ENCODE results near the gene ANGPTL4. TPM values are rescaled to one million over a fixed set of nuclear protein-coding genes. Genes with fewer than 3 reads are reported as not detected.

The ANGPTL4 gene
- total RNA-seq, 2 experiments from 2014 or later = not detected

DNA sequence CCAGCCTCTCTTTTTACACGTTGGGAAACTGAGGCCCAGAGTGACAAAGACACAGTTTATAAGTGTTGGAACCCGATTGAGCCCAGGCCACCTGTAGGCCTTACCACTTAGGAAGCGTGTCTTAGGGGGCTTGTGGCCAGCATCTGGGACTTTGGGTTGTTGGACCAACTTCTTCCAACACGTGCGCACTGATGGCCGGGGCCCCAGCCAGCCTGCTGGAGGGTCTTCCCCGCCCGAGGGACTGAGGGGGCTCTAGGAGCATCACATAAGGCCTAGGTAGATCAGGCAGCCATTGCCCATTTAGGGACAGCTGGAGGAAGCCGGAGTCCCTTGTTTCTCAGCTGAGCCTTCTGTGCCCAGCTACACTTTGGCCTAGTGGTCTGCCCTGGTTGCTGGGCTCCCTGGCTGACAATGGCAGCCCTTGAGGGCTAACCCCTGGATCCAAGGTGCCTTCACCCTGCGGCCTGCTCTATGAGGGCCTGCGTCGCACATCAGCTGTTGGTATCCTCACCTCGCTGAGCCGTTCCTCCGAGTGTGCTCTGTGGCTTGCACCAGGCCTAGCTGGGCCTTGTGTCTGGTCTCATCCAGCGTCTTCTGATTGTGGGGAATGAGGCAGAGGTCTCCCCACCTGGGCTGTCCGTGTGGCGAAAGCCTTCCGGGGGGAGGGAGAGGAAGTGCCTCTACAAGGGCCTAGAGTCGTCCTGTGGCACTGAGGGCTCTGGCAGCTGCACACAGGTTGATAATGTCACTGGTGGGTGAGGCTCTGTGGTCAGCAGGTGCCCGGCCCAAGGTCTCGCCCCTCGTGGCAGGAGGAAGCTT is 27.5 kb downstream of the ANGPTL4 start:
- Mint-ChIP-seq H3K4me1 (peaks cover 44% of the 10 kb centered on the region), H3K4me3 (peak overlapping the region; percentile 67), H3K9me3 (peaks cover 5% of the 10 kb centered on the region), H3K36me3 (ENCODE audit: low read depth) (peaks cover 11% of the 10 kb centered on the region), H3K27me3 (no peaks in the 10 kb centered on the region), H3K27ac (peak overlapping the region; percentile 86)
- ChIA-PET POLR2A (no interaction called here), CTCF (interaction anchor here (0.6 to 2.9 kb wide), 4 partner anchors 20 to 206 kb away, joined by 3 to 12 read pairs (median 6); partner anchors contain the start of gene MARCHF2)
- no peak for DNase-seq

DNA sequence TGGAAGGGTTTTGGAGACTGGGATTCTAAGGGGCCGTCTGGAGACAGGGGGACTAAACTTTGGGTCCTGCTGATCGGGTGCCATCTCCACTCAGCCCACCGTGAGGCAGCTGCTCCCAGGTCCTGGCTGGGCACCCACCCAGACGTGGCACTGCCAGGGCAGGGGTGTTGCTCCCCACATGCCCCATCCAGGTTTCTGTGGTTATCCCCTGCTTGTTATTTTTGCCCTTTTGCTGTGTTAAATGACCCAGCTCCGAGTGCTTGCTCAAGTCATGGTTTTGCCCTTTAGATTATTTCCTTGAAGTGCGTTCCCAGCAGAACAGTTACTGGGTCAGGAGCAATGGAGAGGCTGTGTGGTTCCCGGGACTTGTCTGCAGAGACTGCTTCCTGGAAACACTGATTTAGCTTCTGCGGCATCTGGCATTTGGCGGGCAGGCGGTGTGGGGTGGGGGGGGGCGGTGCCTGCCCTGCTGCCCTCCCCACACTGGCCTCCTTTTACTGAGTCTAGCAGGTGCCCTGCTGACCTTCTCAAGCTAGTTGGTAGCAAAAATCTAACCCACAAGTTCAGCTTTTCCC is 28.1 kb downstream of the ANGPTL4 start:
- Mint-ChIP-seq H3K27me3 (no peaks in the 10 kb centered on the region), H3K4me1 (peaks cover 47% of the 10 kb centered on the region), H3K27ac (peak overlapping the region; percentile 74), H3K4me3 (no peak overlapping the region), H3K9me3 (peaks cover under 1% of the 10 kb centered on the region), H3K36me3 (ENCODE audit: low read depth) (peaks cover 9% of the 10 kb centered on the region)
- ChIA-PET POLR2A (no interaction called here), CTCF (interaction anchor here (0.6 to 2.9 kb wide), 4 partner anchors 21 to 189 kb away, joined by 4 to 12 read pairs (median 6); partner anchors contain the start of gene MARCHF2)
- no peak for DNase-seq

DNA sequence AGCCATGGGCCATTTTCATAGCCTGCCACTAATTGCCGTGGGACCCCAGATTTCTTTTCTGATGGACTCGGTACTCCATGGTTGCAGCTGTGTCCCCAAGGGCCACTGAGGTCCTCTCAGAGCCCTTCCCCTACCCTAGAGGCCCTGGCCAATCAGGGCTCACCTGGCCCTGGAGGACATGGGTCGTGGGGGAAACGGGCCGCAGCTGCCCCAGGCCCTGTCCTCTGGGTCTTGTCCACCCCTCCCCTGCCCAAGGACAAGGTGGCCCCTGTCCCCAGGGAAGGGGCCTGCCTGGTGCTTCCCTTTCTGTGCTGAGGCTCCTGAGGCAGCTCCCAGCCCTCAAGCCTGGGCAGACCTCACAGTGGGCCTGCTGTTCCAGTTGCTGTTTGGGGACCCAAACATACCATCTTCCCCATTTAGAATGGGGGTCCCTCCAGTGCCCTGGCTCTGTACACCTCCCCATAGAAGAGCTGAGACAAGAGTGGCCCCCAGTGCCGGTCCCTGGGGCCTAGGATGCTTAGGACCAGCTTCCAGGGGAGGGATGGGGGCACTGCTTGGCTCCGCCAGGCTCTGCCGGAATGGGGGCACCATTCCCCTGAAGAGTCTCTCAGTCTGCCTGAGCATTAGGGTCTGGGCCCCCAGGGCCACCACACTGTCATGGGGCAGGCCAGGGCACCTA is 29.4 kb downstream of the ANGPTL4 start:
- H3K9me3 Mint-ChIP-seq = no peaks in the 10 kb centered on the region
- ChIA-PET POLR2A (no interaction called here), CTCF (interaction anchor here (0.6 to 1.8 kb wide), 3 partner anchors 39 to 188 kb away, joined by 3 to 6 read pairs (median 4); no protein-coding TSS in a partner anchor)
- H3K4me3 Mint-ChIP-seq = no peak overlapping the region
- H3K27ac Mint-ChIP-seq = no peak overlapping the region
- no peak for DNase-seq
- H3K4me1 Mint-ChIP-seq = peaks cover 46% of the 10 kb centered on the region
- H3K36me3 Mint-ChIP-seq (ENCODE audit: low read depth) = peaks cover 7% of the 10 kb centered on the region
- H3K27me3 Mint-ChIP-seq = no peaks in the 10 kb centered on the region

DNA sequence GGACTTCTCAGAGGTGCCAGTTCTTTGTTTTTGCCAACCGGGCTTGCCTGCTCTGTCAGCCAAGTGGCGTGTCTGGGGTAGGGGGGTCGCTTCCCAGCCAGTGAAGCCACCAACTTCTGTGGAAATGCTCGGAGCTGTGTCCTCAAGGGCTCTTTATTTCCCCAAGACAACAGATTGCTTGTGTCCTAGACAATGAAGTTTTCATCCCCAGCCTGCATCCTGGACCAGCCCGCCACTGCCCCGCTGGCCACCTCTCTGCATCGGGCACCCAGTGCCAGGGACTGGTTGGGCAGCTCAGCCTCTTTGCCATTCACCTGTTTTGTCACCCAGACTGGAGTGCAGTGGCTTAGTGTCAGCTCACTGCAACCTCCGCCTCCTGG is 29.9 kb downstream of the ANGPTL4 start:
- Mint-ChIP-seq H3K4me1 (peaks cover 46% of the 10 kb centered on the region), H3K9me3 (no peaks in the 10 kb centered on the region), H3K27me3 (no peaks in the 10 kb centered on the region), H3K36me3 (ENCODE audit: low read depth) (peaks cover 7% of the 10 kb centered on the region), H3K4me3 (no peak overlapping the region), H3K27ac (peak overlapping the region; percentile 50)
- CTCF ChIA-PET = interaction anchor here (0.9 to 1.8 kb wide), 3 partner anchors 10 to 184 kb away, joined by 3 to 6 read pairs (median 3); partner anchors contain the start of gene MYO1F
- DNase-seq = no peak
- POLR2A ChIA-PET = no interaction called here

DNA sequence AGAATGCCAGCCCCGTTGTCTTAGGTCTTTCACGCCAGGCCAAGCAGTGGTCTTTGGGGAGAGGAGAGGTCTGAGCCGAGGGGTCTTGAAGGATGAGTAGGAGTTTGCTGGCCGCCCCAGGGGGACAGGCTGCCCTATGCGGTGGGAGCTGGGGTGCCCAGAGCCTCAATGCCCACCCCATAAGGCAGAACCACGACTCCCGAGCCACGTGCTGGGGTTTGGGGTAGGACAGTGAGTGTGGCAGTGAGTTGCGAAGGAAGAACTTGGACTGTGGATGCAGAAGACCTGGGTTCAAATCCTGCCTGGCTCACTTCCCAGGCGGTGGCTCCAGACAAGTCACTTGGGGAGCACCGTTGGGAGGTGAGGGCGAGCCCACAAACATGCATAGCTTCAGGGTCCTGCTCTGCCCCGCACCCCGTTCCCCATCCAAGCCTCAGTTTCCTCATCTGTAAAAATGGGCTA is 31.7 kb downstream of the ANGPTL4 start:
- Mint-ChIP-seq H3K9me3 (no peaks in the 10 kb centered on the region), H3K27ac (no peak overlapping the region), H3K27me3 (no peaks in the 10 kb centered on the region), H3K4me3 (no peak overlapping the region), H3K4me1 (peaks cover 42% of the 10 kb centered on the region), H3K36me3 (ENCODE audit: low read depth) (peaks cover 8% of the 10 kb centered on the region)
- POLR2A ChIA-PET = no interaction called here
- CTCF ChIA-PET = interaction anchor here (0.9 kb wide), 1 partner anchor 42 kb away, joined by 3 read pairs; no protein-coding TSS in a partner anchor
- no peak for DNase-seq

DNA sequence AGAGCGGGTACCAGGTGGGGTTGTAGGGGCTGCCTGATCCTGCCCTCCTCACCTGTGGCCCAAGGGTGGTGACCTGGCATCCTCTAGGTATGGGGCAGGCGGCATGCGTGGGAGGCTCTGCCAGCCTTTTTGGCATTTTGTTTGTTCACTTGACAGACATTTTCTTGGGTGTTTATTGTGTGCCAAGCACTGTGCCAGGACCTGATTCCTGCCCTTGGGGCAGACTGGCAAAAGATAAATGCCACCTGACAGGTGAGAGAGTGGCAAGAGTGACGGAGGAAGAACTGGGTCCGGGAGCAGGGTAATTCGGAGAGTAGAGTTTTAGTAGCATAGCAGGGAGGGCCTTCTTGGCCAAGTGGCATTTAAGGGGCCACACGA is 32.2 kb downstream of the ANGPTL4 start:
- Mint-ChIP-seq H3K4me3 (no peak overlapping the region), H3K36me3 (ENCODE audit: low read depth) (peaks cover 8% of the 10 kb centered on the region), H3K27me3 (no peaks in the 10 kb centered on the region), H3K9me3 (no peaks in the 10 kb centered on the region), H3K27ac (peak overlapping the region; percentile 57), H3K4me1 (peaks cover 37% of the 10 kb centered on the region)
- no peak for DNase-seq
- CTCF ChIA-PET = interaction anchor here (0.9 kb wide), 1 partner anchor 43 kb away, joined by 3 read pairs; no protein-coding TSS in a partner anchor
- POLR2A ChIA-PET = no interaction called here

DNA sequence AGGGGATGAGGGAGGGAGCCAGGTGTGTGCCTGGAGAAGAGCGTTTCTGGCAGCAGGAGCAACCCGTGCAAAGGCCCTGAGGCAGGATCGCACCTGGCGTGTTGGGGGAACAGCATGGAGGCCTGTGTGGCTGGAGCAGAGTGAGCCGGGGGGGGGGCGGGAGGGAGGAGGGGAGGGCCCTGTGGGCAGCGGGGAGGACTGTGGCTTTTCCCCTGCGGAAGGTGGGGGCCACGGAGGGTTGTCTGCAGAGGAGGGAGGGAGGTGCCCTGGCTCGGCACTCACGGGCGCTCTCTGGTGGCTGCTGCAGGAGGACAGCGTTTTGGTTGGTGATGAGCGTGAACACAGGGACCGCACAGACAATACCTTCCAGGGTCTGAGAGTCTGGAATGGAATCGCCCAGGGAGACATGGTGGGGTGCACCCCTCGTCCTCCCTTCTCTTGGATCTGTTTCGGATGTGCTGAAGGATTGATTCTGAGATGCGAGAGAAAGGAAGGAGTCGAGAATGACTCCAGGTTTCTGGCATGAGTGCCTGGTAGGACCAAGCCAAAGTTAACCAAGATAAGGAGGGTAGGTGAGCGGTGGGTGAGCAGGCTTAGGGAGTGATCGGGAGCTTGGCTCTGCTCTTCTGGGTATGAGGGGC is 32.7 kb downstream of the ANGPTL4 start:
- H3K4me1 Mint-ChIP-seq = peaks cover 34% of the 10 kb centered on the region
- POLR2A ChIA-PET = no interaction called here
- no peaks in the 10 kb centered on the region for H3K27me3 Mint-ChIP-seq

DNA sequence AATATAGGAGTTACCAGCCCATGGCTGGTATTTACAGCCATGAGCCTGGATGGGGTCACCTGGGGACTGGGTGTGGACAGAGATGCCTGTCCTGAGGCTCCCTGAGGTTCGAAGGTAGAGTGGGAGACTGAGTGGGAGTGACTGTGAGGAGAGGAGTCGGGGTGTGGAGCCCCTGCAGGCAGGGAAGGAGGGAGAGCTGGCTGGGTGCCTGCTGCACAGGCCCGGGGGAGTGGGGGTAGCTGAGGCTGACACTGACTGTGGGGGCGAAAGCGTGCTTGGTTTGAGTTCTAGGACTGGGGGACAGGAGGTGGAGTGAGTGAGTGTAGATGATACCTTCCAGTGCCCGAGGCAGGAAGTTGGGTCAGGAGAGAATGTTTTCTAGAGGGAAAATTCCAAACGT is 33.3 kb downstream of the ANGPTL4 start:
- Mint-ChIP-seq H3K27ac (peak overlapping the region; percentile 6), H3K4me3 (no peak overlapping the region), H3K36me3 (ENCODE audit: low read depth) (peaks cover 12% of the 10 kb centered on the region), H3K4me1 (peaks cover 28% of the 10 kb centered on the region), H3K27me3 (no peaks in the 10 kb centered on the region), H3K9me3 (no peaks in the 10 kb centered on the region)
- CTCF ChIA-PET = interaction anchor here (0.6 to 2.4 kb wide), 4 partner anchors 11 to 44 kb away, joined by 3 to 11 read pairs (median 6); partner anchors contain the start of gene MARCHF2
- DNase-seq = no peak
- POLR2A ChIA-PET = no interaction called here

More for the DNA sequence above, 32.7 kb downstream of the ANGPTL4 start:
- Mint-ChIP-seq H3K36me3 (ENCODE audit: low read depth) (peaks cover 9% of the 10 kb centered on the region), H3K27ac (peak overlapping the region; percentile 6), H3K9me3 (no peaks in the 10 kb centered on the region), H3K4me3 (no peak overlapping the region)
- CTCF ChIA-PET = interaction anchor here (0.6 to 2.4 kb wide), 3 partner anchors 16 to 43 kb away, joined by 4 to 11 read pairs (median 8); partner anchors contain the start of gene MARCHF2
- DNase-seq = peak; percentile 86

DNA sequence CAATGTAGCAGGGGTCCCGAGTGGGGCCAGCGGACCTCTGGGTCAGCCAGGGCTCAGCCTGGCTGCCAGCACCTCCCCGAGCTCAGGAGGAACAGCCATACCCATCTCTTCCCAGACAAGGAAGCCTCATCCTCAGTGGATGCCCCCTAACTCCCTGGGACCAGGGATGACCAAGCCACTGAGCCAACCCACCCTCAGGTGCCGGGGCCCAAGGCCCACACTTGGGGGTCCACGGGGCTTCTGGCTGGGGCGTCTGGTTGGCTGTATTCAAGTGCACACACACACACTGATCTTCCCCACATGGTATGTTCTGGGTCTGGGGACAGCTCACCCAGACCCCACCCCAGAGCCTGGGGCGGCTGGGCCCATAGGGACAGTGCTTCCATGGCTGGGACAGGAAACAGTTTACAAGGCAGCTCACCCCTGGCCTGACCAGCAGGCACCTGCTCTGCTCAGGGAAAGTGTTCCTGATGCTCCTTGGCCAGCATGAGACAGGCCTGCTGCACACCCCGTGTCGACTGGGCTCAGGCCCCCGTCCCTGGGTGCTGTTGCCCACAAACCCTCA is 33.9 kb downstream of the ANGPTL4 start:
- ChIA-PET POLR2A (no interaction called here), CTCF (interaction anchor here (0.8 to 2.4 kb wide), 5 partner anchors 11 to 183 kb away, joined by 3 to 11 read pairs (median 4); partner anchors contain the start of gene MARCHF2)
- Mint-ChIP-seq H3K4me3 (no peak overlapping the region), H3K36me3 (ENCODE audit: low read depth) (peaks cover 14% of the 10 kb centered on the region), H3K27me3 (no peaks in the 10 kb centered on the region), H3K27ac (no peak overlapping the region), H3K4me1 (peaks cover 27% of the 10 kb centered on the region), H3K9me3 (no peaks in the 10 kb centered on the region)
- no peak for DNase-seq

DNA sequence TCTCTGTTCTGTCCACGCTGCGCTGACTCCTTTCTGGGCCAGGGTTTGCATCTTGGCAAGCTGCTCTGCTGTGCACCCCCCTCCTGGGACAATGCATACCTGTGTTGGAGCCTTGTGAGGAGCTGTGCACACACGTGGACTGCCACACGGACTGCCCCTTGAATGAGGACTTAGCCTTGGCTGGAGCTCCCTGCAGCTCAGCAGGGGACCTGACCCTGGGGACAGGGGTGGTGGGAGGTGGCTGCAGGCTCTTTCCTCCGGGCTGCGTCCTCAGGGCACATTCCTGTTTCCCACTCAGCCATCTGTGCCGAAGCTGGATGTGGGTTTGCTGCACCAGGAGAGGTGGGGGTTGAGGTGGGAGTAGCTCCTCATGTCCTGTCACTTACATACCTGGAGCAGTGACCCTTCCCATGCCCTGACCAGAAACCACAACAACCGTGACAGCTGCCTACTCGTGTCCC is 34.4 kb downstream of the ANGPTL4 start:
- CTCF ChIA-PET = interaction anchor here (0.5 to 2.4 kb wide), 7 partner anchors 12 to 182 kb away, joined by 3 to 11 read pairs (median 4); partner anchors contain the start of gene MARCHF2
- POLR2A ChIA-PET = no interaction called here
- Mint-ChIP-seq H3K4me3 (no peak overlapping the region), H3K4me1 (peaks cover 24% of the 10 kb centered on the region), H3K27ac (no peak overlapping the region), H3K36me3 (ENCODE audit: low read depth) (peaks cover 12% of the 10 kb centered on the region), H3K9me3 (no peaks in the 10 kb centered on the region), H3K27me3 (no peaks in the 10 kb centered on the region)
- no peak for DNase-seq

DNA sequence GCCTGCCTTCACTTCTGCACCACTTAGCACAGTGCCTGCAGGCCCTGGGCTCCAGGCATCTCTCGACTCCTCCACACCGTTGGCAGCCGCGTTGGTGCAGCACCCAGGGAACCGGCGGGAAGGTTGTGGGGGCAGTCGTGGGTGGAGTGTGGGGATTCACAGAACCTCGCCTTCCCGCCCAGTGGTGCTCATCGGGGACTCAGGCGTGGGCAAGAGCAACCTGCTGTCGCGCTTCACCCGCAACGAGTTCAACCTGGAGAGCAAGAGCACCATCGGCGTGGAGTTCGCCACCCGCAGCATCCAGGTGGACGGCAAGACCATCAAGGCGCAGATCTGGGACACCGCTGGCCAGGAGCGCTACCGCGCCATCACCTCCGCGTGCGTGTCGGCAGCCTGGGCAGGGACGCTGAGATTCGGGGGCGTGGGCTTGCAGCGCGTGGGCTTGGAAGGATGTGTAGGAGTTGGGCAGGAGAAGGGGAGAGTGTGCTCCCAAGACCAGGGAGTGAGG is 35.8 kb downstream of the ANGPTL4 start:
- H3K4me3 Mint-ChIP-seq = no peak overlapping the region
- POLR2A ChIA-PET = no interaction called here
- H3K4me1 Mint-ChIP-seq = peaks cover 23% of the 10 kb centered on the region
- H3K36me3 Mint-ChIP-seq (ENCODE audit: low read depth) = peaks cover 17% of the 10 kb centered on the region
- H3K9me3 Mint-ChIP-seq = no peaks in the 10 kb centered on the region
- H3K27me3 Mint-ChIP-seq = no peaks in the 10 kb centered on the region
- no peak for DNase-seq
- H3K27ac Mint-ChIP-seq = no peak overlapping the region
- CTCF ChIA-PET = no interaction called here

DNA sequence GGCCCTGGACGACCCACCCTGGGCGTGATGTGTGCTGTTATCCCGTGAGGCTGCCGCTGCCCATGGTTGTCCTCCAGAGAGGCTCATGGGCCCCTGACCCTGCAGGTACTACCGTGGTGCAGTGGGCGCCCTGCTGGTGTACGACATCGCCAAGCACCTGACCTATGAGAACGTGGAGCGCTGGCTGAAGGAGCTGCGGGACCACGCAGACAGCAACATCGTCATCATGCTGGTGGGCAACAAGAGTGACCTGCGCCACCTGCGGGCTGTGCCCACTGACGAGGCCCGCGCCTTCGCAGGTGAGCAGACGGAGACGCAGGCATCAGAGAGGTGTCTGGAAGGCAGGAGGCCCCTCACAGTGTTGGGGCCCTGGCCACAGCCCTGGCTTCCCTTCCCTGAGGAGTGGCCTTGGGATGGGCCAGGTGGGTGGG is 38.0 kb downstream of the ANGPTL4 start:
- Mint-ChIP-seq H3K4me1 (peaks cover 5% of the 10 kb centered on the region), H3K27me3 (no peaks in the 10 kb centered on the region), H3K4me3 (no peak overlapping the region), H3K27ac (no peak overlapping the region), H3K9me3 (no peaks in the 10 kb centered on the region), H3K36me3 (ENCODE audit: low read depth) (peaks cover 17% of the 10 kb centered on the region)
- DNase-seq = no peak
- CTCF ChIA-PET = interaction anchor here (1.3 kb wide), 1 partner anchor 11 kb away, joined by 4 read pairs; the partner anchor contains the start of gene MARCHF2
- POLR2A ChIA-PET = no interaction called here
